HG03354 (cell line): ENCODE data around the gene ZEB2.

ENCODE experiments used
- ATAC-seq: cut with Tn5 transposase; IDR thresholded peaks from one replicate; pipeline ENCODE4 v1.9.1; 2021; ENCODE audit warnings: mild to moderate bottlenecking; ENCODE audit not compliant: unreplicated experiment, poor library complexity, severe bottlenecking

Gene ZEB2

GRCh38 chr2:144343145-144343544, 176.8 kb downstream of the ZEB2 start:
- ATAC-seq, result peak; percentile 64

DNA sequence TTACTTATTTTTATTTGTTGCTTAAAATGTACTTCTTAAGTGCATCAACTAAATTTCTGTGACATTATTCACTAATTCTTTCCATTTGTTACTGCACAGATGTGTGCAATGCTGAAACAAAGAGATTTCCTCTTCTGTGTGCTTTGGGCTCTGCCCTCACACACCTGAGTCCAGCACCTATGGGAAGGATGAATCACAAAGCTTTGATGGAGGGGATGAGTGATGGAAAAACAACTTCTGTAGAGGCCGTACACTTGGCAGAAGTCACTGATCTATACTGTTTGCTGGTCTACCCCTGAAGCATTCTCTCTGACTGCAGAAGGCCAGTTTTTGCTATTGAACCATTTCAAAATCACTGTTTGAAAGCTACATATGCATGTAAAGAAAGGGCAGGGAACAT, 178.4 kb downstream of the ZEB2 start:
- ATAC-seq, result no peak

- ATAC-seq, result no peak
Measured at GRCh38 chr2:144339048-144339447, 180.9 kb downstream of the ZEB2 start.

GRCh38 chr2:144334551-144334950, 185.4 kb downstream of the ZEB2 start:
- no peak for ATAC-seq
